Esophagus squamous epithelium (tissue), 4 donors: ENCODE data around the gene RNF166.

ENCODE experiments used
- POLR2A ChIP-seq, 4 donors: fragments of 450-650 bp; IDR thresholded peaks; one replicate each; pipeline ENCODE4 v1.6.1; 2017; ENCODE audit warnings: antibody characterized with exemption in 4 of 4, mild to moderate bottlenecking in 4 of 4, moderate library complexity in 3 of 4
- TF ChIP-seq, protein P1 (sequence below), 6 experiments: fragments of 450-650 bp in 4 of 6; fragments of 200-600 bp in 2 of 6; sonication (generic) in 2 of 6; IDR thresholded peaks; one replicate each; pipeline ENCODE4 v1.5.1; 2016 to 2019; ENCODE audit warnings: antibody characterized with exemption in 6 of 6, mild to moderate bottlenecking in 4 of 6, moderate library complexity in 4 of 6

DNA sequence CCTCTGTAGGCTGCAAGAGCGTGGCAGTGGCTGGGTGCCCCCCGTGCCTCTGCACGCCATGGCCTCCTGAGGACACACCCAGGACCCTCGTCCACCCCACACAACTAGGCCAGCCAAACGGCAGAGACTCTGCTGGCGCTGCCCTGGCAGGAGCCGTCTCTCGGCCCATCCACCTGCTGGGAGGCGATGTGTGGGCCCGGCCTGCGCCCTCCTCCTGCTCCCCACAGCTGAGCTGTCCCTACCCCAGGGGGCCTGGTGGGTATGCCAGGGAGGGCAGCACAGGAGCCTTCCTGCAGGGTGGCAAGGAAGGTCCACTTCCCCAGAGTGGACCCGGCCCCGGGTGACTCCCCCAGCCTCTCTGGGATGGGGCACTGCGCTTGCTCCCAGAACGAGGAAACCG is 7.0 kb downstream of the RNF166 start:
- TF ChIP-seq, protein P1, sequence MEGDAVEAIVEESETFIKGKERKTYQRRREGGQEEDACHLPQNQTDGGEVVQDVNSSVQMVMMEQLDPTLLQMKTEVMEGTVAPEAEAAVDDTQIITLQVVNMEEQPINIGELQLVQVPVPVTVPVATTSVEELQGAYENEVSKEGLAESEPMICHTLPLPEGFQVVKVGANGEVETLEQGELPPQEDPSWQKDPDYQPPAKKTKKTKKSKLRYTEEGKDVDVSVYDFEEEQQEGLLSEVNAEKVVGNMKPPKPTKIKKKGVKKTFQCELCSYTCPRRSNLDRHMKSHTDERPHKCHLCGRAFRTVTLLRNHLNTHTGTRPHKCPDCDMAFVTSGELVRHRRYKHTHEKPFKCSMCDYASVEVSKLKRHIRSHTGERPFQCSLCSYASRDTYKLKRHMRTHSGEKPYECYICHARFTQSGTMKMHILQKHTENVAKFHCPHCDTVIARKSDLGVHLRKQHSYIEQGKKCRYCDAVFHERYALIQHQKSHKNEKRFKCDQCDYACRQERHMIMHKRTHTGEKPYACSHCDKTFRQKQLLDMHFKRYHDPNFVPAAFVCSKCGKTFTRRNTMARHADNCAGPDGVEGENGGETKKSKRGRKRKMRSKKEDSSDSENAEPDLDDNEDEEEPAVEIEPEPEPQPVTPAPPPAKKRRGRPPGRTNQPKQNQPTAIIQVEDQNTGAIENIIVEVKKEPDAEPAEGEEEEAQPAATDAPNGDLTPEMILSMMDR (IDR thresholded peaks at IDR 0.05), result no peak
- TF ChIP-seq POLR2A (IDR thresholded peaks at IDR 0.05), result no peak
